HAP-1 (cell line): ENCODE measurements around the gene VSX2.
"Not testable (repeated sequence)": the region's sequence is repeated elsewhere in the genome, so short reads cannot be mapped to it uniquely, and the experiment has no call there.

Source experiments
- DNase-seq, 2 experiments: peaks; one replicate each; pipeline ENCODE4 v3.0.0-alpha.2; 2016 to 2020; ENCODE audit warnings: low spot score in 2 of 2
- H3K27me3 ChIP-seq: fragments of 250-450 bp; sonication (Bioruptor Pico); 2 replicates; pipeline ENCODE4 v1.5.1; 2020; ENCODE audit warnings: low read depth, mild to moderate bottlenecking, moderate library complexity
- H3K36me3 ChIP-seq: fragments of 250-450 bp; sonication (Bioruptor Pico); replicated peaks from 2 replicates; pipeline ENCODE4 v1.5.1; 2020; ENCODE audit warnings: mild to moderate bottlenecking
- H3K4me1 ChIP-seq: fragments of 250-450 bp; sonication (Bioruptor Pico); 2 replicates; pipeline ENCODE4 v1.5.1; 2020; ENCODE audit warnings: mild to moderate bottlenecking
- H3K4me3 ChIP-seq: fragments of 250-450 bp; sonication (Bioruptor Pico); 2 replicates; pipeline ENCODE4 v1.5.1; 2020; ENCODE audit warnings: mild to moderate bottlenecking, moderate library complexity
- H3K9me3 ChIP-seq: fragments of 250-450 bp; sonication (Bioruptor Pico); 2 replicates; pipeline ENCODE4 v1.5.1; 2020; ENCODE audit warnings: mild to moderate bottlenecking, moderate library complexity
- in situ Hi-C: fragments of 300-500 bp; cut with MboI; formaldehyde crosslinking; loops from 3 replicates; pipeline ENCODE4 v1.14.3; 2020; ENCODE audit warnings: low sequenced_read_pairs, inconsistent platforms, mixed read lengths

Gene VSX2

GRCh38 chr14:74257941-74258763 lies 18.9 kb downstream of the VSX2 start:
- no peaks in the 10 kb centered on the region for H3K36me3 ChIP-seq
- H3K4me3 ChIP-seq: peak overlapping the region; percentile 39
- H3K4me1 ChIP-seq: peaks cover 5% of the 10 kb centered on the region
- DNase-seq: peak in 1 of 2 experiments; percentile 23
- no peaks in the 10 kb centered on the region for H3K27me3 ChIP-seq
- in situ Hi-C loops: no loop called here
- H3K9me3 ChIP-seq: no peaks in the 10 kb centered on the region

- Histone ChIP-seq H3K36me3 (no peaks in the 10 kb centered on the region), H3K9me3 (no peaks in the 10 kb centered on the region), H3K27me3 (no peaks in the 10 kb centered on the region), H3K4me3 (no peak overlapping the region), H3K4me1 (peaks cover 5% of the 10 kb centered on the region)
- DNase-seq: no peak
- in situ Hi-C loops: no loop called here
Observed at GRCh38 chr14:74258764-74259035, 19.5 kb downstream of the VSX2 start.

- Histone ChIP-seq H3K36me3 (no peaks in the 10 kb centered on the region), H3K9me3 (no peaks in the 10 kb centered on the region), H3K4me1 (peaks cover 5% of the 10 kb centered on the region), H3K4me3 (no peak overlapping the region), H3K27me3 (no peaks in the 10 kb centered on the region)
- in situ Hi-C loops: no loop called here
- no peak for DNase-seq
Observed at GRCh38 chr14:74259513-74259912, 20.3 kb downstream of the VSX2 start.

GRCh38 chr14:74260525-74261233 lies 21.4 kb downstream of the VSX2 start:
- H3K36me3 ChIP-seq: no peaks in the 10 kb centered on the region
- in situ Hi-C loops: no loop called here
- H3K9me3 ChIP-seq: no peaks in the 10 kb centered on the region

GRCh38 chr14:74261288-74261687 lies 22.0 kb downstream of the VSX2 start:
- in situ Hi-C loops: no loop called here
- no peaks in the 10 kb centered on the region for H3K9me3 ChIP-seq
- no peaks in the 10 kb centered on the region for H3K27me3 ChIP-seq
- H3K4me3 ChIP-seq: no peak overlapping the region
- H3K4me1 ChIP-seq: peaks cover 5% of the 10 kb centered on the region
- H3K36me3 ChIP-seq: no peaks in the 10 kb centered on the region
- no peak for DNase-seq

More at GRCh38 chr14:74260525-74261233, 21.4 kb downstream of the VSX2 start:
- Histone ChIP-seq H3K27me3 (no peaks in the 10 kb centered on the region), H3K4me1 (peaks cover 5% of the 10 kb centered on the region), H3K4me3 (no peak overlapping the region)
- no peak for DNase-seq

- Histone ChIP-seq H3K27me3 (no peaks in the 10 kb centered on the region), H3K4me1 (peaks cover 3% of the 10 kb centered on the region), H3K9me3 (no peaks in the 10 kb centered on the region), H3K4me3 (no peak overlapping the region), H3K36me3 (no peaks in the 10 kb centered on the region)
- in situ Hi-C loops: no loop called here
- no peak for DNase-seq
Observed at GRCh38 chr14:74262076-74262475, 22.8 kb downstream of the VSX2 start.

GRCh38 chr14:74263181-74263580 lies 23.9 kb downstream of the VSX2 start:
- H3K4me3 ChIP-seq: no peak overlapping the region
- H3K4me1 ChIP-seq: no peaks in the 10 kb centered on the region
- H3K27me3 ChIP-seq: no peaks in the 10 kb centered on the region
- in situ Hi-C loops: no loop called here
- H3K36me3 ChIP-seq: no peaks in the 10 kb centered on the region
- no peaks in the 10 kb centered on the region for H3K9me3 ChIP-seq
- no peak for DNase-seq

- in situ Hi-C loops: no loop called here
- Histone ChIP-seq H3K36me3 (no peaks in the 10 kb centered on the region), H3K4me3 (no peak overlapping the region), H3K4me1 (no peaks in the 10 kb centered on the region), H3K27me3 (no peaks in the 10 kb centered on the region), H3K9me3 (no peaks in the 10 kb centered on the region)
- no peak for DNase-seq
Observed at GRCh38 chr14:74263921-74264320, 24.7 kb downstream of the VSX2 start.

- in situ Hi-C loops: no loop called here
- Histone ChIP-seq H3K4me3 (no peak overlapping the region), H3K9me3 (no peaks in the 10 kb centered on the region), H3K27me3 (no peaks in the 10 kb centered on the region), H3K36me3 (no peaks in the 10 kb centered on the region), H3K4me1 (no peaks in the 10 kb centered on the region)
- no peak for DNase-seq
Observed at GRCh38 chr14:74265301-74265965, 26.2 kb downstream of the VSX2 start.

GRCh38 chr14:74267588-74267987 lies 28.3 kb downstream of the VSX2 start:
- Histone ChIP-seq H3K36me3 (no peaks in the 10 kb centered on the region), H3K27me3 (no peaks in the 10 kb centered on the region), H3K9me3 (no peaks in the 10 kb centered on the region), H3K4me1 (no peaks in the 10 kb centered on the region), H3K4me3 (no peak overlapping the region)
- no peak for DNase-seq
- in situ Hi-C loops: no loop called here

GRCh38 chr14:74270382-74271177 lies 31.3 kb downstream of the VSX2 start:
- in situ Hi-C loops, H3K9me3 ChIP-seq, H3K27me3 ChIP-seq, H3K4me3 ChIP-seq, H3K36me3 ChIP-seq, H3K4me1 ChIP-seq: not testable (repeated sequence)
- peak in 1 of 2 experiments; percentile 43 for DNase-seq

GRCh38 chr14:74271365-74271764 lies 32.1 kb downstream of the VSX2 start:
- Histone ChIP-seq H3K36me3 (no peaks in the 10 kb centered on the region), H3K27me3 (no peaks in the 10 kb centered on the region), H3K9me3 (no peaks in the 10 kb centered on the region), H3K4me3 (no peak overlapping the region), H3K4me1 (no peaks in the 10 kb centered on the region)
- in situ Hi-C loops: no loop called here
- DNase-seq: no peak

GRCh38 chr14:74275241-74275841 lies 36.1 kb downstream of the VSX2 start:
- Histone ChIP-seq H3K36me3 (no peaks in the 10 kb centered on the region), H3K27me3 (no peaks in the 10 kb centered on the region), H3K9me3 (no peaks in the 10 kb centered on the region), H3K4me1 (no peaks in the 10 kb centered on the region), H3K4me3 (no peak overlapping the region)
- DNase-seq: no peak
- in situ Hi-C loops: no loop called here
